Activated T-cell treated with anti-CD3 and anti-CD28 coated beads, Interleukin-2, amount 50 U/mL, for 4 hours (primary cell): Measurements from ENCODE around the gene AFG1L. TPM values are rescaled to one million over a fixed set of nuclear protein-coding genes. Genes with fewer than 3 reads are reported as not detected.
"Not testable (repeated sequence)": the region's sequence is repeated elsewhere in the genome, so short reads cannot be mapped to it uniquely, and the experiment has no call there.

Experiments
- ATAC-seq, 2 donors: fragments of 200-7000 bp; cut with Tn5 transposase; one replicate each; pipeline ENCODE4 v1.10.0; 2021
- DNase-seq: peaks from one replicate; pipeline ENCODE4 v3.0.0-alpha.2; 2020
- H3K27me3 Mint-ChIP-seq: one replicate; pipeline ENCODE4 v1.8.0; 2021; ENCODE audit warnings: low read depth, mixed read lengths
- H3K36me3 Mint-ChIP-seq: one replicate; pipeline ENCODE4 v1.8.0; 2022; ENCODE audit warnings: mixed read lengths; ENCODE audit not compliant: insufficient read depth
- H3K4me1 Mint-ChIP-seq: one replicate; pipeline ENCODE4 v1.8.0; 2021; ENCODE audit warnings: low read depth, mixed read lengths
- H3K4me3 Mint-ChIP-seq: one replicate; pipeline ENCODE4 v1.8.0; 2021; ENCODE audit warnings: mild to moderate bottlenecking, moderate library complexity, mixed read lengths
- H3K9me3 Mint-ChIP-seq: one replicate; pipeline ENCODE4 v1.8.0; 2021; ENCODE audit warnings: mixed read lengths
- total RNA-seq, 3 donors: library from RNA; stranded (reverse); gene quantifications; one replicate each; pipeline ENCODE4 v1.2.1, GENCODE V29; 2021

AFG1L gene
- total RNA-seq, 3 donors from 2014 or later = 2.0 to 4.8 (median 4.0) TPM

- peaks cover 7% of the 10 kb centered on the region for H3K36me3 Mint-ChIP-seq
- DNase-seq (peak; percentile 96), ATAC-seq (peak; percentile 69 to 72)
- no peaks in the 10 kb centered on the region for H3K27me3 Mint-ChIP-seq
- H3K9me3 Mint-ChIP-seq = peaks cover 4% of the 10 kb centered on the region
- H3K4me3 Mint-ChIP-seq = peak overlapping the region; percentile 90
- peaks cover 22% of the 10 kb centered on the region for H3K4me1 Mint-ChIP-seq
Observed at GRCh38 chr6:108558372-108559096, 263.7 kb downstream of the AFG1L start.

- Mint-ChIP-seq H3K4me1 (peaks cover 28% of the 10 kb centered on the region), H3K27me3 (no peaks in the 10 kb centered on the region), H3K9me3 (peaks cover 4% of the 10 kb centered on the region), H3K4me3 (peak overlapping the region; percentile 90), H3K36me3 (peaks cover 7% of the 10 kb centered on the region)
- peak; percentile 63 to 67 for ATAC-seq
- DNase-seq = peak; percentile 85
Observed at GRCh38 chr6:108559097-108559883, 264.4 kb downstream of the AFG1L start.

GRCh38 chr6:108559884-108560462, 265.1 kb downstream of the AFG1L start:
- DNase-seq (peak; percentile 21), ATAC-seq (peak in 1 of 2 donors; percentile 3)
- Mint-ChIP-seq H3K4me3 (peak overlapping the region; percentile 85), H3K36me3 (peaks cover 7% of the 10 kb centered on the region), H3K4me1 (peaks cover 35% of the 10 kb centered on the region), H3K27me3 (no peaks in the 10 kb centered on the region), H3K9me3 (peaks cover 4% of the 10 kb centered on the region)

GRCh38 chr6:108560463-108561308, 265.8 kb downstream of the AFG1L start, which contains the start of gene FOXO3:
Gene FOXO3 (plus strand): TSS chr6:108560917. CDS start chr6:108561209, 292 bp downstream.
- H3K9me3 Mint-ChIP-seq = peaks cover 4% of the 10 kb centered on the region
- peak within 1 kb of the TSS; percentile 85 for H3K4me3 Mint-ChIP-seq
- DNase-seq (peak; percentile 52), ATAC-seq (peak; percentile 1 to 2)
- peaks cover 42% of the 10 kb centered on the region for H3K4me1 Mint-ChIP-seq
- H3K36me3 Mint-ChIP-seq = peaks cover 7% of the 10 kb centered on the region
- H3K27me3 Mint-ChIP-seq = no peaks in the 10 kb centered on the region

- H3K4me3 Mint-ChIP-seq, H3K9me3 Mint-ChIP-seq, DNase-seq, H3K27me3 Mint-ChIP-seq, ATAC-seq, H3K36me3 Mint-ChIP-seq: not testable (repeated sequence)
- H3K4me1 Mint-ChIP-seq = peaks cover 48% of the 10 kb centered on the region
Observed at GRCh38 chr6:108561309-108561647, 266.4 kb downstream of the AFG1L start.

GRCh38 chr6:108561742-108562502, 267.1 kb downstream of the AFG1L start:
- Mint-ChIP-seq H3K27me3 (no peaks in the 10 kb centered on the region), H3K4me1 (peaks cover 50% of the 10 kb centered on the region), H3K36me3 (peaks cover 7% of the 10 kb centered on the region), H3K4me3 (peak overlapping the region; percentile 72), H3K9me3 (peaks cover 4% of the 10 kb centered on the region)
- no peak for DNase-seq
- no peak for ATAC-seq

GRCh38 chr6:108562503-108562993, 267.7 kb downstream of the AFG1L start:
- Mint-ChIP-seq H3K4me1 (peaks cover 53% of the 10 kb centered on the region), H3K4me3 (peak overlapping the region; percentile 72), H3K27me3 (no peaks in the 10 kb centered on the region), H3K9me3 (peaks cover 4% of the 10 kb centered on the region), H3K36me3 (peaks cover 9% of the 10 kb centered on the region)
- ATAC-seq (no peak), DNase-seq (no peak)

GRCh38 chr6:108563292-108563691, 268.4 kb downstream of the AFG1L start:
- Mint-ChIP-seq H3K36me3 (peaks cover 12% of the 10 kb centered on the region), H3K27me3 (no peaks in the 10 kb centered on the region), H3K4me3 (no peak overlapping the region), H3K4me1 (peaks cover 57% of the 10 kb centered on the region), H3K9me3 (peaks cover 4% of the 10 kb centered on the region)
- no peak for DNase-seq
- ATAC-seq = no peak

- peaks cover 65% of the 10 kb centered on the region for H3K4me1 Mint-ChIP-seq
Observed at GRCh38 chr6:108564178-108564577, 269.3 kb downstream of the AFG1L start.

GRCh38 chr6:108565091-108565766, 270.4 kb downstream of the AFG1L start:
- H3K9me3 Mint-ChIP-seq = peaks cover 4% of the 10 kb centered on the region
- H3K36me3 Mint-ChIP-seq = peaks cover 23% of the 10 kb centered on the region
- ATAC-seq (peak; percentile 67 to 73), DNase-seq (no peak)
- H3K4me3 Mint-ChIP-seq = peak overlapping the region; percentile 37
- H3K4me1 Mint-ChIP-seq = peaks cover 68% of the 10 kb centered on the region
- no peaks in the 10 kb centered on the region for H3K27me3 Mint-ChIP-seq

More at GRCh38 chr6:108564178-108564577, 269.3 kb downstream of the AFG1L start:
- H3K4me3 Mint-ChIP-seq = peak overlapping the region; percentile 50
- H3K27me3 Mint-ChIP-seq = no peaks in the 10 kb centered on the region
- ATAC-seq = no peak
- no peak for DNase-seq
- H3K9me3 Mint-ChIP-seq = peaks cover 4% of the 10 kb centered on the region
- peaks cover 19% of the 10 kb centered on the region for H3K36me3 Mint-ChIP-seq

GRCh38 chr6:108565893-108566292, 271.0 kb downstream of the AFG1L start:
- DNase-seq = no peak
- peaks cover 68% of the 10 kb centered on the region for H3K4me1 Mint-ChIP-seq
- H3K4me3 Mint-ChIP-seq = peak overlapping the region; percentile 37
- no peaks in the 10 kb centered on the region for H3K27me3 Mint-ChIP-seq
- peaks cover 4% of the 10 kb centered on the region for H3K9me3 Mint-ChIP-seq
- H3K36me3 Mint-ChIP-seq = peaks cover 28% of the 10 kb centered on the region
- no peak for ATAC-seq

GRCh38 chr6:108566406-108566805, 271.6 kb downstream of the AFG1L start:
- Mint-ChIP-seq H3K4me1 (peaks cover 71% of the 10 kb centered on the region), H3K27me3 (no peaks in the 10 kb centered on the region), H3K36me3 (peaks cover 33% of the 10 kb centered on the region), H3K4me3 (no peak overlapping the region), H3K9me3 (peaks cover 4% of the 10 kb centered on the region)
- ATAC-seq = no peak
- no peak for DNase-seq

GRCh38 chr6:108568101-108568500, 273.2 kb downstream of the AFG1L start:
- Mint-ChIP-seq H3K4me1 (peaks cover 57% of the 10 kb centered on the region), H3K4me3 (no peak overlapping the region), H3K9me3 (peaks cover 4% of the 10 kb centered on the region), H3K27me3 (no peaks in the 10 kb centered on the region), H3K36me3 (peaks cover 27% of the 10 kb centered on the region)
- ATAC-seq = no peak
- DNase-seq = no peak
